DND-41 (cell line): ENCODE data around the gene JCAD.

Source experiments
- ATAC-seq: fragments of 200-7000 bp; cut with Tn5 transposase; 3 replicates; pipeline ENCODE4 v1.9.1; 2021; ENCODE audit warnings: low read depth; ENCODE audit not compliant: insufficient read depth
- DNase-seq: peaks from one replicate; pipeline ENCODE4 v3.0.0-alpha.2; 2020
- H2AFZ ChIP-seq: 2 replicates; pipeline ENCODE4 v1.6.0; 2012; ENCODE audit warnings: low read depth, low read length
- H3K27ac ChIP-seq: 2 replicates; pipeline ENCODE4 v1.5.1; 2012; ENCODE audit warnings: low read length, inconsistent platforms
- H3K27me3 ChIP-seq: fragments of 200-600 bp; sonication (generic); 2 replicates; pipeline ENCODE4 v1.6.0; 2012; ENCODE audit warnings: low read length, mild to moderate bottlenecking, inconsistent platforms; ENCODE audit not compliant: insufficient read depth, poor library complexity
- H3K36me3 ChIP-seq: 2 replicates; pipeline ENCODE4 v1.5.1; 2012; ENCODE audit warnings: low read length, inconsistent platforms; ENCODE audit not compliant: insufficient read depth
- H3K4me1 ChIP-seq: 2 replicates; pipeline ENCODE4 v1.5.1; 2012; ENCODE audit warnings: mild to moderate bottlenecking, low read length; ENCODE audit not compliant: insufficient read depth
- H3K4me2 ChIP-seq: 2 replicates; pipeline ENCODE4 v1.6.0; 2012; ENCODE audit warnings: mild to moderate bottlenecking, moderate library complexity, low read length, inconsistent platforms; ENCODE audit not compliant: insufficient read depth
- H3K4me3 ChIP-seq, 2 experiments: fragments of 200-600 bp in 1 of 2; shearing (Covaris generic) in 1 of 2; 2 replicates each; pipeline ENCODE4 v1.5.1; 2012 to 2016; ENCODE audit warnings: inconsistent platforms in 2 of 2, low read length in 2 of 2, mild to moderate bottlenecking in 2 of 2, low read depth in 1 of 2, moderate library complexity in 1 of 2
- H3K79me2 ChIP-seq: 2 replicates; pipeline ENCODE4 v1.6.0; 2012; ENCODE audit warnings: low read length, inconsistent platforms; ENCODE audit not compliant: insufficient read depth
- H3K9ac ChIP-seq: 2 replicates; pipeline ENCODE4 v1.6.0; 2012; ENCODE audit warnings: low read depth, mild to moderate bottlenecking, inconsistent platforms, low read length, moderate library complexity
- H3K9me3 ChIP-seq: 2 replicates; pipeline ENCODE4 v1.5.1; 2012; ENCODE audit warnings: low read length, moderate library complexity, mild to moderate bottlenecking, inconsistent platforms; ENCODE audit not compliant: insufficient read depth, severe bottlenecking
- H4K20me1 ChIP-seq: 2 replicates; pipeline ENCODE4 v1.6.0; 2012; ENCODE audit warnings: low read length; ENCODE audit not compliant: insufficient read depth
- CTCF ChIP-seq: IDR thresholded peaks from 2 replicates; pipeline ENCODE4 v1.5.1; 2012; ENCODE audit warnings: borderline replicate concordance, low read length, moderate library complexity, mild to moderate bottlenecking; ENCODE audit not compliant: poor library complexity, severe bottlenecking; ENCODE audit errors: extremely low read depth
- EZH2 ChIP-seq: IDR thresholded peaks from 3 replicates; pipeline ENCODE4 v1.6.1; 2012; ENCODE audit warnings: borderline replicate concordance, low read depth, mild to moderate bottlenecking, moderate library complexity, low read length, inconsistent platforms; ENCODE audit not compliant: severe bottlenecking

JCAD gene

DNA sequence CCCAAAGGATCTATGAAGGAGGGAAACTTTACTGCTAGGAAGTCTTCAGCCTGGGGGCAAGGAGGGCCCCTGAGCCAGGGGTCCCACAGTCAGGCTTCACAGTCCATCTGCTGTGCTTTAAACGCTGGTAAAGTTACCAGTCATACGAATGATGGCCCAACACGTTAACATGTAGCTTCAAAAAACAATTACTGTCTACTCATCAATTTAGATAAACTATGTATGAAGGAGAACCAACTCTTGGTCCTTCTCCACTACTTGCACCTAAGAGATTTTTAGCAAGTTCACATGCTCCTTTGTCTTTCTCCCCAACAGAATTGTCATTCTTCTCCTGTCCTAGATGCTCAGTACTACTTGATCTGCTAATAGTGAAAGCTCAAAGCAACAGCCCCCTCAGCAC lies 16.6 kb downstream of the JCAD start:
- H3K4me2 ChIP-seq, result no peak overlapping the region
- H3K36me3 ChIP-seq, result no peaks in the 10 kb centered on the region
- H3K4me3 ChIP-seq, result no peak overlapping the region
- ATAC-seq, result no peak
- H2AFZ ChIP-seq, result no peak overlapping the region
- no peaks in the 10 kb centered on the region for H4K20me1 ChIP-seq
- H3K79me2 ChIP-seq, result no peaks in the 10 kb centered on the region
- H3K9me3 ChIP-seq, result no peaks in the 10 kb centered on the region
- TF ChIP-seq CTCF, result no peak
- TF ChIP-seq EZH2, result no peak
- H3K4me1 ChIP-seq, result peaks cover 29% of the 10 kb centered on the region
- no peak overlapping the region for H3K27ac ChIP-seq
- no peak for DNase-seq
- no peak overlapping the region for H3K9ac ChIP-seq
- H3K27me3 ChIP-seq, result no peaks in the 10 kb centered on the region

GRCh38 chr10:30041196-30042105 lies 17.9 kb downstream of the JCAD start:
- H3K4me1 ChIP-seq, result peaks cover 29% of the 10 kb centered on the region

GRCh38 chr10:30040597-30040996 lies 18.8 kb downstream of the JCAD start:
- H3K9me3 ChIP-seq, result no peaks in the 10 kb centered on the region
- no peak for TF ChIP-seq EZH2
- no peak for TF ChIP-seq CTCF
- ATAC-seq, result no peak
- no peaks in the 10 kb centered on the region for H3K27me3 ChIP-seq
- no peak overlapping the region for H3K4me2 ChIP-seq
- H3K4me1 ChIP-seq, result peaks cover 29% of the 10 kb centered on the region
- H2AFZ ChIP-seq, result no peak overlapping the region
- H3K36me3 ChIP-seq, result no peaks in the 10 kb centered on the region
- no peak for DNase-seq
- H3K9ac ChIP-seq, result no peak overlapping the region
- H4K20me1 ChIP-seq, result no peaks in the 10 kb centered on the region
- H3K4me3 ChIP-seq, result no peak overlapping the region
- peak overlapping the region; percentile 33; the same call in 1 of the 2 replicates for H3K27ac ChIP-seq
- no peaks in the 10 kb centered on the region for H3K79me2 ChIP-seq

More at GRCh38 chr10:30041196-30042105, 17.9 kb downstream of the JCAD start:
- H4K20me1 ChIP-seq, result no peaks in the 10 kb centered on the region
- ATAC-seq (peak; percentile 87), DNase-seq (peak; percentile 42)
- H2AFZ ChIP-seq, result peak overlapping the region; percentile 50; the same call in 1 of the 2 replicates
- no peaks in the 10 kb centered on the region for H3K27me3 ChIP-seq
- H3K4me2 ChIP-seq, result peak overlapping the region; percentile 29
- H3K36me3 ChIP-seq, result no peaks in the 10 kb centered on the region
- H3K27ac ChIP-seq, result peak overlapping the region; percentile 33
- no peak overlapping the region for H3K4me3 ChIP-seq
- H3K9me3 ChIP-seq, result no peaks in the 10 kb centered on the region
- no peak overlapping the region for H3K9ac ChIP-seq
- TF ChIP-seq EZH2, result no peak
- TF ChIP-seq CTCF, result no peak
- no peaks in the 10 kb centered on the region for H3K79me2 ChIP-seq
